Keratinocyte (primary cell): ENCODE data around the gene PAPPA2. TPM values are rescaled to one million over a fixed set of nuclear protein-coding genes. Genes with fewer than 3 reads are reported as not detected.

Source experiments
- DNase-seq: peaks from one replicate; pipeline ENCODE4 v3.0.0-alpha.2; 2011; ENCODE audit warnings: low read depth, missing footprints, low spot score
- FAIRE-seq: peaks from 2 replicates; lab custom pipeline; 2011; peaks lifted over from hg19 to GRCh38; lab: Jason Lieb, UNC
- H2AFZ ChIP-seq: 2 replicates; pipeline ENCODE4 v1.6.0; 2012; ENCODE audit warnings: low read length, control low read depth, inconsistent platforms; ENCODE audit not compliant: control insufficient read depth
- H3K27ac ChIP-seq: 2 replicates; pipeline ENCODE4 v1.5.1; 2011; ENCODE audit warnings: low read length; ENCODE audit not compliant: control insufficient read depth, insufficient read depth
- H3K27me3 ChIP-seq: 3 replicates; pipeline ENCODE4 v1.6.0; 2011; ENCODE audit warnings: low read length; ENCODE audit not compliant: control insufficient read depth, insufficient read depth; ENCODE audit errors: extremely low read depth
- H3K36me3 ChIP-seq, 2 experiments: 2 replicates in 1 of 2; 3 replicates in 1 of 2; pipeline ENCODE4 v1.5.1; 2011; ENCODE audit warnings: low read length in 2 of 2, mild to moderate bottlenecking in 1 of 2; ENCODE audit not compliant: control insufficient read depth in 2 of 2, insufficient read depth in 2 of 2; ENCODE audit errors: extremely low read depth in 1 of 2
- H3K4me1 ChIP-seq: 3 replicates; pipeline ENCODE4 v1.5.1; 2011; ENCODE audit warnings: low read length; ENCODE audit not compliant: control insufficient read depth, insufficient read depth; ENCODE audit errors: extremely low read depth
- H3K4me2 ChIP-seq: 3 replicates; pipeline ENCODE4 v1.6.0; 2011; ENCODE audit warnings: low read depth, low read length; ENCODE audit not compliant: control insufficient read depth, insufficient read depth; ENCODE audit errors: extremely low read depth
- H3K4me3 ChIP-seq, 3 experiments: fragments of 200-600 bp in 1 of 3; sonication (generic) in 1 of 3; 2 replicates in 2 of 3; 3 replicates in 1 of 3; pipeline ENCODE4 v1.5.1; 2011 to 2016; ENCODE audit warnings: low read length in 3 of 3, mild to moderate bottlenecking in 3 of 3, control low read depth in 2 of 3, inconsistent platforms in 1 of 3, low read depth in 1 of 3, mixed read lengths in 1 of 3, mixed run types in 1 of 3, moderate library complexity in 1 of 3; ENCODE audit not compliant: control insufficient read depth in 2 of 3, insufficient read depth in 2 of 3; ENCODE audit errors: extremely low read depth in 1 of 3
- H3K79me2 ChIP-seq: 2 replicates; pipeline ENCODE4 v1.6.0; 2012; ENCODE audit warnings: low read length; ENCODE audit not compliant: control insufficient read depth, insufficient read depth
- H3K9ac ChIP-seq: 3 replicates; pipeline ENCODE4 v1.6.0; 2011; ENCODE audit warnings: low read length; ENCODE audit not compliant: control insufficient read depth, insufficient read depth; ENCODE audit errors: extremely low read depth
- H3K9me1 ChIP-seq: 3 replicates; pipeline ENCODE4 v1.6.0; 2011; ENCODE audit warnings: low read length; ENCODE audit not compliant: control insufficient read depth, insufficient read depth; ENCODE audit errors: extremely low read depth
- H3K9me3 ChIP-seq: 2 replicates; pipeline ENCODE4 v1.5.1; 2012; ENCODE audit warnings: low read depth, low read length; ENCODE audit not compliant: control insufficient read depth
- H4K20me1 ChIP-seq: 3 replicates; pipeline ENCODE4 v1.6.0; 2011; ENCODE audit warnings: low read length; ENCODE audit not compliant: control insufficient read depth, insufficient read depth; ENCODE audit errors: extremely low read depth
- EZH2 ChIP-seq: IDR thresholded peaks from one replicate; pipeline ENCODE4 v1.6.1; 2012; ENCODE audit warnings: inconsistent platforms, mild to moderate bottlenecking, low read length, moderate library complexity
- dilution Hi-C: fragments of 300-500 bp; cut with MboI; formaldehyde crosslinking; loops from one replicate; pipeline ENCODE4 v1.7.0; 2020; ENCODE audit warnings: low sequenced_read_pairs; ENCODE audit not compliant: extremely low pct_ligation_motif_present
- polyA plus RNA-seq, 5 experiments: library from polyadenylated mRNA; depleted of rRNA in 3 of 5; stranded (reverse) in 3 of 5; stranded (forward) in 1 of 5; unstranded in 1 of 5; fragments of >200 nt; gene quantifications; 1 replicate in 1 of 5; 2 replicates in 3 of 5; 3 replicates in 1 of 5; pipeline versions ENCODE4 v1.2.1 to v1.2.3, GENCODE V29; 2011 to 2012; ENCODE audit warnings: missing spikeins in 2 of 5, low read depth in 1 of 5, low replicate concordance in 1 of 5
- TF ChIP-seq, protein P1 (sequence below), 3 experiments: IDR thresholded peaks in 1 of 3; conservative IDR thresholded peaks in 1 of 3; optimal IDR thresholded peaks in 1 of 3; 2 replicates in 2 of 3; 3 replicates in 1 of 3; pipeline versions ENCODE3 to v1.5.1; 2011; ENCODE audit warnings: low read length in 3 of 3, mild to moderate bottlenecking in 3 of 3, moderate library complexity in 2 of 3, control low read depth in 1 of 3, inconsistent platforms in 1 of 3; ENCODE audit not compliant: insufficient read depth in 2 of 3; ENCODE audit errors: extremely low read depth in 1 of 3

The PAPPA2 gene
- polyA plus RNA-seq, 1 donor (not counting 4 experiments of a cell fraction or from before 2014, with no cell fraction given) = 0.07 TPM

DNA sequence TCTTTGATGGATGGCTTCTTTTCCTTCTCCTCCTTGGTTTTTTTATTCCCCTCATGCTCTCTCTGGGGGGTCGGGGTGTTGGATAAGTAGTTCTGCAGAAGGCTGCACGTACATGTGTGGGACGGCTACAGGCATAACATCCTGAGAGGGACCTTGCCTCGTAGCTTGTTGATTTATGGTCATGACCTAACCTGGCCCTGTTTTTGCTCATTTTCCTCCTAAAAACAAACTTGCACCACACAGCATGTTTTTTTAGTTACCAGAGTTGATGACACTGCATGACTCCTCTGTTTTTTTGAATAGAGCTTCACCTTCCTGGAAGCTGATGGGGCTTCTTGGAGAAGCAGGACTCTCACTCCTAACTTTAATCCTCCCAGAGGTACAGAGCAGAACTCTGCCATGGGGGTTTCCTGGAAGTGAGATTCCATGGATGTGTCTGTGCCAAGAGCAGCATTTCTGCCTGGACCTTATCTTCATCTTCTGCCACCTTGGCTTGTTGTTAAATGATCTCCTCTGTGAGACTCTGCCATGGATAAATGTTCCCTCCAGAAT is 114.7 kb downstream of the PAPPA2 start:
- H3K79me2 ChIP-seq = no peaks in the 10 kb centered on the region

DNA sequence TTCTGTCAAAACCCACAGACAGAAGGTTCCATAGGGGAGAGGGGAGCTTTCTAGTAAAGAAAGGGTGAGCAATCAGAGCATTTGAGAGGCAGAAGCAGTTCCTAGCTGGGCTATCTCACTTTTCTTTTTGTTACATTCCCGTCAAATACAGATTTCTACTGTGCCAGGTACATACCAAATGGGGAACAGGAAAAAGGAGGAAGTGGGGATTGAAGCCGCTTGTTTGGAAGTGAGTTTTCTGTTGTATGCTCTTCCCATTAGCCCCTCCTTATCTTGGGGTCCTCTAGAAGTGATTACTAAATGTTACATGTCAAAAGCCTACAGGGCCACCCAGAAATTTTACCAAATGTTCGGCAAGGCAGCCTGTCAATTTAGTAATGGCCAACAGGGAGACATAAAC is 116.1 kb downstream of the PAPPA2 start:
- no peak overlapping the region for H3K4me2 ChIP-seq
- H3K27ac ChIP-seq = no peak overlapping the region
- DNase-seq = no peak
- no peak for FAIRE-seq
- no peaks in the 10 kb centered on the region for H3K79me2 ChIP-seq
- dilution Hi-C loops = no loop called here
- no peaks in the 10 kb centered on the region for H3K36me3 ChIP-seq
- no peaks in the 10 kb centered on the region for H3K9me1 ChIP-seq
- no peaks in the 10 kb centered on the region for H3K4me1 ChIP-seq
- no peaks in the 10 kb centered on the region for H3K27me3 ChIP-seq
- H2AFZ ChIP-seq = no peak overlapping the region
- no peaks in the 10 kb centered on the region for H3K9me3 ChIP-seq
- TF ChIP-seq, protein P1, sequence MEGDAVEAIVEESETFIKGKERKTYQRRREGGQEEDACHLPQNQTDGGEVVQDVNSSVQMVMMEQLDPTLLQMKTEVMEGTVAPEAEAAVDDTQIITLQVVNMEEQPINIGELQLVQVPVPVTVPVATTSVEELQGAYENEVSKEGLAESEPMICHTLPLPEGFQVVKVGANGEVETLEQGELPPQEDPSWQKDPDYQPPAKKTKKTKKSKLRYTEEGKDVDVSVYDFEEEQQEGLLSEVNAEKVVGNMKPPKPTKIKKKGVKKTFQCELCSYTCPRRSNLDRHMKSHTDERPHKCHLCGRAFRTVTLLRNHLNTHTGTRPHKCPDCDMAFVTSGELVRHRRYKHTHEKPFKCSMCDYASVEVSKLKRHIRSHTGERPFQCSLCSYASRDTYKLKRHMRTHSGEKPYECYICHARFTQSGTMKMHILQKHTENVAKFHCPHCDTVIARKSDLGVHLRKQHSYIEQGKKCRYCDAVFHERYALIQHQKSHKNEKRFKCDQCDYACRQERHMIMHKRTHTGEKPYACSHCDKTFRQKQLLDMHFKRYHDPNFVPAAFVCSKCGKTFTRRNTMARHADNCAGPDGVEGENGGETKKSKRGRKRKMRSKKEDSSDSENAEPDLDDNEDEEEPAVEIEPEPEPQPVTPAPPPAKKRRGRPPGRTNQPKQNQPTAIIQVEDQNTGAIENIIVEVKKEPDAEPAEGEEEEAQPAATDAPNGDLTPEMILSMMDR (optimal IDR thresholded peaks at IDR 0.05 in 1 of 3, IDR thresholded peaks at IDR 0.05 in 1 of 3, conservative IDR thresholded peaks at IDR 0.05 in 1 of 3; ENCODE audit: extremely low read depth in 1 of 3, insufficient read depth in 2 of 3, low read length in 3 of 3) = no peak
- TF ChIP-seq EZH2 = no peak
- no peaks in the 10 kb centered on the region for H4K20me1 ChIP-seq
- H3K9ac ChIP-seq = no peak overlapping the region
- no peak overlapping the region for H3K4me3 ChIP-seq

More for the DNA sequence above, 114.7 kb downstream of the PAPPA2 start:
- Histone ChIP-seq H2AFZ (no peak overlapping the region), H3K4me1 (no peaks in the 10 kb centered on the region), H3K27me3 (no peaks in the 10 kb centered on the region), H3K36me3 (no peaks in the 10 kb centered on the region), H4K20me1 (no peaks in the 10 kb centered on the region), H3K9ac (no peak overlapping the region), H3K27ac (no peak overlapping the region), H3K4me2 (no peak overlapping the region), H3K4me3 (no peak overlapping the region), H3K9me1 (no peaks in the 10 kb centered on the region), H3K9me3 (no peaks in the 10 kb centered on the region)
- dilution Hi-C loops = no loop called here
- TF ChIP-seq, protein P1 (optimal IDR thresholded peaks at IDR 0.05 in 1 of 3, IDR thresholded peaks at IDR 0.05 in 1 of 3, conservative IDR thresholded peaks at IDR 0.05 in 1 of 3; ENCODE audit: extremely low read depth in 1 of 3, insufficient read depth in 2 of 3, low read length in 3 of 3) = no peak
- TF ChIP-seq EZH2 = no peak
- no peak for FAIRE-seq
- no peak for DNase-seq
